SKM-1 treated with dmso at 0.1 percent for 144 hours (cell line): ENCODE results near the gene FBXO33.
"Not testable (repeated sequence)": the region's sequence is repeated elsewhere in the genome, so short reads cannot be mapped to it uniquely, and the experiment has no call there.

ENCODE experiments used
- DNase-seq: peaks from one replicate; lab custom pipeline; 2025; ENCODE audit not compliant: unreplicated experiment; lab: John Stamatoyannopoulos, UW

Gene FBXO33

DNA sequence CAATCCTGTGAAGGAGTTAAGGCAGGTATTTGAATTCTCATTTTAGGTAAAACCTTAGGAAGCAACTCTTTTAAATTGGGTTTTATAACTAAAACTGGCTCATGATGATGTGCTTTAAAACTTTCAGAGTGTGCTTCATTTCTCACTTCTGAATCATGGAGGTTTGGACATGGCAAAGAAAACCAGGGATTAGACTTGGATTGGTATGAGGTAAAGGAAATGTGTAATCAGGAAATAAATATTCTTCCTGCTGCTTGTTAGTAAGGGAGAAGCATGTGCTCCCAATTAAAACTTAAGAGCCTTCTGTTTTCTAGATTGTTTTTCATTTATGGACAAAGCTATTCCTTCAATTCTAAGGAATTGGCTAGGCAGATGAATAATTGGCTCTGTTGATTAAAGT, 57.4 kb downstream of the FBXO33 start:
- DNase-seq = no peak

DNA sequence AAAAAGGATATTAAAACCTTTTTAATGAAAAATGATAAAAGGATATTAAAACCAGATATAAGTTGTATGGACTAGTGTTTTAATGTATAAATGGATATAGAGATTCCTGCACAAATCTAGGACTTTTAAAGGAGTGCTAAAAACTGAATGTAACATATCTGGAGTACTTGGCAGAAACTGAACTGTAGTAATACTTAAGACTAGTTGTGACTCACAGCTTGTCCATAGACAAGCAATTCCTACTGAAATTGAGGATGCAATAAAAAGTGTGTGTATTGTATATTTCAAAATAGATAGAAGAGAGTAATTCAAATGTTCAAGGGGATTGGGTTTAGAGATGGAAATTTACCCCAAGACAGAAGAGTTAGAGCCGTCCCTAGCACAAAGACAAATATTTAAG, 59.6 kb downstream of the FBXO33 start:
- no peak for DNase-seq

DNA sequence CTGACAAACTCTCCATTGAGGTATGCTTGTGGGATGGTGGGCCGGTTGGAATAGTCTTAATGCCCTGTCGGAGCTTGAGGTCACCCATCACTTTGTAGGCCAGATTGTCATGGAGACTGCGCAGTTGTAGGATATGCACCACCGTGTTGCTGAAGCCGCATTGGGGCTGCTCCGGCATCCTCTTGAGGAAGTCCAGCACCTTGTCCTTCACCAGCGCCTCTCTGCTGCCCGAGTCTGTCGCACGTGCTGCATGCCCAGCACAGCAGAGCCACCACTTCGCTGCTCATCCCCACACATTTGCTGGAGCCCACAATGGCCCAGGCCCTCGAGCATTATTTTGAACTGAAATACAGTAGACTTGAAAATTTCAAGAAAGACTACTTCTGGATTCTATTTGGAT, 61.8 kb downstream of the FBXO33 start:
- DNase-seq = no peak

- no peak for DNase-seq
These were observed 63.2 kb downstream of the FBXO33 start for GRCh38 chr14:39369029-39369428.

DNA sequence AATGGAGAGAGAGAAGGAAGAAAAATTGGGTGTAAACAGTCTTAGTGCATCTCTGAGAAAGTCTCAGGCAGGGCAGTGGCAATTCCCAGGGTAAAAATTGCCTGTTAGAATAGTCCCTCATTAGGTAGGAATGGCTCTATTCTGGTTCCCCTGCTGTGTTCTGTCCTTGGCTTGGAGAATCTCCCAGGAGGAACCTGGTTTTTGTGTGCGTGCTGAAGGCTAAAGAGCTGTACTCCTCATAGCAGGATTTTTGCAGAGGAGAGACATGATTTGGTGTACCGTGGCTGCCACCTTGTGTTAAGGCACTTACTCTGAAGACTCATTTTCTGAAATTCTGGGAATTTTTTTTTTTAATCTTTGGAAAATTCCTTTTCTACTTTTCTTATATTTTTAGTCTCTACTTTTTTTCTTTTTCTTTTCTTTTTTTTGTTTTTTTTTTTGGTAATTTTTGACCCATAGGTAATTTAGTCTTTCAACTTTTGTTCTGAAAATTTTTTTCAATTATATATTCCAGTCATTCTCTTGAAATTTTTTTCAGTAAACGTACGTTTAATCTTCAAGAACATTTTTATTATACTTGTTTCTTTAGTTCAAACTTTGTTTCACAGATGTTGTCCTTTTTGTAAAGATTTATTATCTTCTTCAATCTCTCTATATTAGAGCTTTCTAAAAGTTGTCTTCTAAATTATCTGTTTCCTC, 63.8 kb downstream of the FBXO33 start:
- no peak for DNase-seq

DNA sequence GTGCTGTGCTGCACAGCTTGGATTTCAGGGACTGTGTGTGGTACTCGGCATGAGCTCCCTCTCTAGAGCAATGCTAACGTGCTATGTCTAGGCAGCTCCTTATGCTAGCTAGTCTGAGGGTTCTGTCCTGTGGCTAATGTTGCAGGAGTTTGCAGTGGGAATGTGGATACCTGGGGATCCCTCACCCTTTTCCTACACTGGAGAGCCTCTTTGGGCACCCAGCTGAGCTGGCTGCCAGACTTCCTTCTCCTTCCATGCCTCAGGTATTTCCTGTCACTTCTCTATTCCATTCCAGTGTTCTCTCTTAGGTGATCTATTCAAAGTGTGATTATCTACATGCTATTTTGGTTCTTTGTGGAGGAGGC, 64.9 kb downstream of the FBXO33 start:
- DNase-seq = no peak

DNA sequence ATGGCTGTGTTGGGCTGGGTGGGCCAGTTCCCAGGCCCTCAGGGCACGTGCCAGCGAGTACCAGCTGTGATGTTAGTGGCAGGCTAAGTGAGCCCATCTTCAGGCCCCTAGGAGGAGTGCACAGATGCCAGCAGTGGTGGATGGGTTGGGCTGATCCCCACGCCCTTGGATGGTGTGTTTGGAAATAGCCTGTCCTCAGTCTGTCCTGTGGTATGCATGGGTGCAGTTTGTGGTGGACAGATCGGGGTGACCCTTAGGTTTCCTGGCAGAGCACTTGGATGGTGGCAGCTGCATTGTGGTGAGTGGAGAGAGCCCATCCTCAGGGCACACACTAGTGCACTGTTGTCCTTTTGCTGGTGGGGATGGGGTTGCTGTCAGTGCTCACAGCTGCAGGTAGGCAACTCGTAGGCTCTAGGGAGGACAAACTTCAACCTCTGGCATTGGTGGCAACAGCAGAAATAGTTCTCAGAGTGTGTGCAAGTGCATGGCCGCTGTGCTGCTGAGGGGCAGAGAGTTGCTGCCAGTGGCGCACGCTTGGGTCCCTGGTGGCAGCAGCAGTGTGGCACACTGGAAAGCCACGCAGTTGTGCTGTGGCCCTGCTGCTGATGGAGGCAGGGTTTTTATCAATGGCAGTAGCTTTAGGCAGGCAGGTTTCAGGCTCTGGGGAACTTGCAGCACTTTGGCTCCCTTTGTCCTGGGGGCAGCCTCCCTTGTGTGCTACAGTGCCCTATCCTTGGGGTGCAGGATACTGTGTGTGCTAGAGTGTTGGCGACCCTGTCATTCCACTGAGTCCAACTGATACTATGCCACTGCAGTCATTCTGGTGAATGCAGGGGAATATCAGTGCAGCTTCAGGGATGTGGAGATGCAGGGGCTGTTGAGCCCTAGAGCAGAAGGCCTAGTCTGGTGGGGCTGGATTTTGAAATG, 65.5 kb downstream of the FBXO33 start:
- DNase-seq = no peak

- no peak for DNase-seq
These were observed 66.9 kb downstream of the FBXO33 start for GRCh38 chr14:39365354-39365753.

DNA sequence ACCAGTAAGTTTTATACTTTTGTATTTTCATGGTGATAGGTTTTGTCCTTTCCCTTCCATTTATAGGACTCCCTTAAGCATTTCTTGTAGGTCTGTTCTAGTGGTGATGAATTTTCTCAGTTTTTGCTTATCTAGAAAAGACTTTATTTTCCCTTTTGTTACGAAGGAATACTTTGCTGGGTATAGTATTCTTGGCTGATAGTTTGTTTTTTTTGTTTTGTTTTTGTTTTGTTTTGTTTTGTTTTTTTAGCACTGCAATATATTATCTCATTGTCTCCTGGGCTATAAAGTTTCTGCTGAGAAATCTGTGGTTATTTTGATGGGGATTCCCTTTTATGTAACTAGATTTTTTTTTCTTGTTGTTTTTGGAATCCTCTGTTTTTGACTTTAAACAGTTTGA, 67.7 kb downstream of the FBXO33 start:
- DNase-seq = no peak

- not testable (repeated sequence) for DNase-seq
These were observed 70.7 kb downstream of the FBXO33 start for GRCh38 chr14:39361556-39361955.

DNA sequence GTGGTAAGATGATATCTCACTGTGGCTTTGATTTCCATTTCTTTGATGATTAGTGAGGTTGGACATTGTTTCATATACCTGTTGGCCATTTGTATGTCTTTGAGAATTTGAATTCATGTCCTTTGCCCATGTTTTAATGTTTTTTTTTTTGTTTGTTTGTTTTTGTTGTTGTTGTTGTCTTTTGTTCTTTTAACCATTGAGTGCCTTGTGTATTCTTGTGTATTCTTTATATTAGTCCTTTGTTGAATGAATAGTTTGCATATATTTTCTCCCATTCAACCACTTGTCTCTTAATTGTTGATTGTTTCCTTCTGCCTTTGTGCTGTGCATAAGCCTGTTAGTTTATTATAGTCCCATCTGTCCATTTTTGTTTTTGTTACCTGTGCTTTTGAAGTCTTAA, 71.9 kb downstream of the FBXO33 start:
- no peak for DNase-seq

DNA sequence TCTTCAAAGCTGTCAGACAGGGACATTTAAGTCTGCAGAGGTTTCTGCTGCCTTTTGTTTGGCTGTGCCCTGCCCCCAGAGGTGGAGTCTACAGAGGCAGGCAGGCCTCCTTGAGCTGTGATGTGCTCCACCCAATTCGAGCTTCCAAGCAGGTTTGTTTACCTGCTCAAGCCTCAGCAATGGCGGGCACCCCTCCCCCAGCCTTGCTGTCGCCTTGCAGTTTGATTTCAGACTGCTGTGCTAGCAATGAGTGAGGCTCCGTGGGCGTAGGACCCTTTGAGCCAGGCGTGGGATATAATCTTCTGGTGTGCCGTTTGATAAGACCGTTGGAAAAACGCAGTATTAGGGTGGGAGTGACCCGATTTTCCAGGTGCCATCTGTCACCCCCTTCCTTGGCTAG, 73.2 kb downstream of the FBXO33 start:
- DNase-seq = not testable (repeated sequence)

DNA sequence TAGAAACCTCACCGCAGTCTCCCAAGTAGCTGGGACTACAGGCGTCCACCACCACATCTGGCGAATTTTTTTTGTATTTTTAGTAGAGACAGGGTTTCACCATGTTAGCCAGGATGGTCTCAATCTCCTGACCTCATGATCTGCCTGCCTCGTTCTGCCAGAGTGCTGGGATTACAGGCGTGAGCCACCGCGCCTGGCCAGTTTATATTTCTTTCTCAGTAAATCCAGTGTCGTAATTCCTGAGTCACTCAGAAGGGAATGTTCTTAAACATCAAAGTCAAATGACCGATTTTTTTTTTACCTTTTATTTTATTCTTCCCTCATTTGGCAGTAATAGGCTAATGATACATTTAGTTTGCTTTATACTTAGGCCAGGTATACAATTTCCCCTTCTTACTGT, 80.5 kb downstream of the FBXO33 start:
- DNase-seq = no peak

DNA sequence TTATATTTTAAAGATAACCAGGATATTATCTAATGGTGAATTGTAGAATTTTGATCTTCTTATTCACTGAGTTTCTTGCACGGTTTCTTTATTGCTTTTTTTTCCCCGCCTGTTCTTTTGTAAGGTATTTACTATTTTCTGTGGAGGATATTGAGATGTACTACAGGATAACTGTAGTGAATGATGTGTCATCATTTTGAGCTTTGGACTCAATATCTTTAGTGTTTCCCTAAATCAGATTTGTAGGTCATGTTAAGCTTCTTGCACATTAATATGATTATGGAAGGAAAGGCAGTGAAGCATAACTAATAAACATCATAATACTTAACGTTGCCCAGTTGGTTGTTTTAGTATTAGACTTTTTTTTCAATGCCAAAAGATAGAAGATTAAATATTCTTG, 81.4 kb downstream of the FBXO33 start:
- no peak for DNase-seq
